Measurements from ENCODE around the gene B3GALT4. TPM values are rescaled to one million over a fixed set of nuclear protein-coding genes. Genes with fewer than 3 reads are reported as not detected.

Gene B3GALT4
- total and polyA plus RNA-seq, 12 donors, result 2.6 to 23.7 (median 13.7) TPM

DNA sequence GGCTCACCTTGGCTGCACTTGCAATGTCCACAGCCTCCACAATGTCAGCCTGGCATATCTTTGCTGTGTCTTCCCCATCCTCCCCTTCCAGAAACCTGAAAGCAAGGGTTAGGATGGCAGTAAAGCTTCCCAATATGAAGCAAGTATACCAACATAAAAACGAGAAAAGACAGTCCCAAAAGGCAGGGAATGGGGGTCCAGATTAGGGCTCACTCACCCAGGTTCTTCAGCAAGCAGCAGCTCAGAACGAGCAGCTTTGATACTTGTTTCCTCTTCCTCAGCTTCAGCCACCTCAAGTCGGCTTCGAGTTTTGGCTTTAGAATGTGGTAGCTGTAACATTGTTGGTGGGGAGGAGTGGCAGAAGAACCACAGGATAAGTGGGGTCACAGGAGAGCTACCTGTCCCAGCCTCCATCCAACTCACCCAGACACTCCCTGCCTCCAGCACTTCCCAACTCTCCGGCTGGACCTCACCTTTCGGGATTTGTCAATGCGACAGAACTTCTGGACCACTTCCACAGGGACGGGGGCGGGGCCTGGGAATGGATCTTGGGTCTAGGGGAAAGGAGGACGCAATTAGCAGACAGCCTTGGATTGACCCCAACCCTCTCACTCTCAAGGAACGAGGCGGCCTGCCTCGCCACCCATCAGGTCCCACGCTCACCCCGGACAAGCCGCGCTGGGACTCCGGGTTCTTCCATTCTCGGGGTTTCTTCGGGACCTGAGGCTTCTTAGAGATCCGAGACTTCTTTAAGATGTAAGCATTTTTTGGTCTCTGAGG is 11.4 kb downstream of the B3GALT4 start:
- no peak for TF ChIP-seq POLR2A (IDR thresholded peaks at IDR 0.05)
- TF ChIP-seq, protein P1, sequence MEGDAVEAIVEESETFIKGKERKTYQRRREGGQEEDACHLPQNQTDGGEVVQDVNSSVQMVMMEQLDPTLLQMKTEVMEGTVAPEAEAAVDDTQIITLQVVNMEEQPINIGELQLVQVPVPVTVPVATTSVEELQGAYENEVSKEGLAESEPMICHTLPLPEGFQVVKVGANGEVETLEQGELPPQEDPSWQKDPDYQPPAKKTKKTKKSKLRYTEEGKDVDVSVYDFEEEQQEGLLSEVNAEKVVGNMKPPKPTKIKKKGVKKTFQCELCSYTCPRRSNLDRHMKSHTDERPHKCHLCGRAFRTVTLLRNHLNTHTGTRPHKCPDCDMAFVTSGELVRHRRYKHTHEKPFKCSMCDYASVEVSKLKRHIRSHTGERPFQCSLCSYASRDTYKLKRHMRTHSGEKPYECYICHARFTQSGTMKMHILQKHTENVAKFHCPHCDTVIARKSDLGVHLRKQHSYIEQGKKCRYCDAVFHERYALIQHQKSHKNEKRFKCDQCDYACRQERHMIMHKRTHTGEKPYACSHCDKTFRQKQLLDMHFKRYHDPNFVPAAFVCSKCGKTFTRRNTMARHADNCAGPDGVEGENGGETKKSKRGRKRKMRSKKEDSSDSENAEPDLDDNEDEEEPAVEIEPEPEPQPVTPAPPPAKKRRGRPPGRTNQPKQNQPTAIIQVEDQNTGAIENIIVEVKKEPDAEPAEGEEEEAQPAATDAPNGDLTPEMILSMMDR (IDR thresholded peaks at IDR 0.05), result no peak

DNA sequence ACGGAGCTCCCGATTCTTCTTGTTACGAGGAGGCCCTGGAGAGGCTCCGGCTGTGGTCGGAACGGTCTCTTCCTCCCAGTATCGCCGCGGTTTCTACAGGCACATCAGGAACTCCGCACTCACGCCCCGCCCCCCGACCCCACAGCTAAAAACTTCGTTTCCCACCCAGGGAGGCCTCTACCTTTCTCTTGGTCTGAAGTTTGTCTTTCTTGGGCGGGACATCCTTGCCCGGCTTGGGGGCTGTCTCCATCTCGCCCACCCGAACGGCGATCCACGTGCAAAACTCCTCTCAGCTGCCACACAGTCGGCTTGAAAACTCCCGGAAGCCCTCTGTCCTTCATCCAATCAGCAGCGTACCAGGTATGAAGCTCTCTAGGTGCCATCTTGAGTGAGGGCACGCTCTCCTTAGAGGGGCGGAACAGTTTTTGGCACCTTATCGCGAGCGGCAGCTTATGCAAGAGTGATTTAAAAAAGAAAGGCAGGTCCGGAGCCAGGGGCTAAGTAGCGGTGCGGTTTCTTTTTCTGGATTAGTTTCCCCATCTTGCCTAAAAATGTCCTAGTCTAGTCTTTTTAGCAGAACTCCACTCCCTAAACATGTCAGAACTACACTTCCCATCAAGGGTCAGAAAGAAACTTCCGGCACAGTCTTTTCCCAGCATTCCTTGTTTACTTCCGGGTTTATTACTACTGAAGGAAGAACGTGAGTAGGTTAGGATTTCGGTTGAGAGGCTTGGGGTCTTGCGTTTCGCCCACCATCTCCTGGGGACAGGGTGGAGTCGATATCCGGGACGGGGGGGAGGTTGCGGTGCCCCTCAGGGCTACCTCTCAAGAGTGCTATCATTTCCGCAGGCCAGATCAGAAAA is 12.2 kb downstream of the B3GALT4 start, which contains the start of the genes PFDN6 and WDR46:
TSS of gene PFDN6 (plus strand) at position 681 of the 863 bp plus-strand sequence. CDS start 256 bp downstream, outside the sequence.
TSS of gene WDR46 (minus strand) at position 319 of the 863 bp plus-strand sequence. CDS start at position 250, 69 bp downstream.
- Histone ChIP-seq H3K4me3 (peak within 1 kb of the TSS; percentile 2 to 81 (median 66)), H3K27ac (peak within 1 kb of the TSS in 4 of 5 donors; percentile 32 to 80 (median 56)), H3K27me3 (no peaks in the 10 kb centered on the region), H3K4me1 (replicated peaks in 1 of 2) (peaks cover 5 to 21% of the 10 kb centered on the region in 2 donors), H3K36me3 (replicated peaks in 1 of 2) (peaks cover 0 to 65% of the 10 kb centered on the region in 2 donors), H3K9me3 (replicated peaks in 1 of 3) (no peaks in the 10 kb centered on the region)
- intact Hi-C loops (cut with DNase I), result no loop called here
- TF ChIP-seq POLR2A (IDR thresholded peaks at IDR 0.05), result peak in 1 of 2 donors; percentile 27
- TF ChIP-seq, protein P1 (IDR thresholded peaks at IDR 0.05), result no peak
- 0 to 1% (median 0%) methylated on average over 35 to 43 of the region's 43 CpGs for WGBS, 4 donors
- peak; percentile 79 to 92 (median 86) for DNase-seq

More for the DNA sequence above, 11.4 kb downstream of the B3GALT4 start:
- Histone ChIP-seq H3K27me3 (no peaks in the 10 kb centered on the region), H3K27ac (peak overlapping the region in 3 of 5 donors; percentile 12 to 80 (median 55)), H3K36me3 (replicated peaks in 1 of 2) (peaks cover 0 to 65% of the 10 kb centered on the region in 2 donors), H3K4me1 (replicated peaks in 1 of 2) (peaks cover 5 to 21% of the 10 kb centered on the region in 2 donors), H3K9me3 (replicated peaks in 1 of 3) (no peaks in the 10 kb centered on the region), H3K4me3 (peak overlapping the region; percentile 2 to 81 (median 66))
- 10 to 16% (median 13%) methylated on average over 17 to 21 of the region's 21 CpGs for WGBS, 4 donors
- intact Hi-C loops (cut with DNase I), result no loop called here
- peak in 1 of 7 donors; percentile 19 for DNase-seq

DNA sequence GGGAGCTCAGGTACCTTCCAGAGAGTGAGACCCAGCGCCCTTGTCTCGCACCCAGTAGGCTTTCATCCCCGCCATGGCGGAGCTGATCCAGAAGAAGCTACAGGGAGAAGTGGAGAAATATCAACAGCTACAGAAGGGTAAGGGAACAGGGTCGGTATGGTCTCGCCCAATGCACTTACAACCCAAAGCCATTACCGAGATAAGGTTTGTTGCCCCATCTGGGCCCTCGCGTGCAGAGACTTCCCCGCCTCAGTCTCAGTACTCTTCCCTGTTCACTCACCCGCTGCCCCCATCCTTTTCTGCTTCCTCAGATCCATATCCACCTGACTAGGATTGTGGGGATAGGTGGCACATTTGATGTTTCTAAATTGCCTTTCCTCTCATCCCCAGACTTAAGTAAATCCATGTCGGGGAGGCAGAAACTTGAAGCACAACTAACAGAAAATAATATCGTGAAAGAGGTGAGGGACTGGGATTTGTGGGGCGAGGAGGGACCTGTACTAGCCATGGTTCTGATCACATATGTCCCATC is 12.9 kb downstream of the B3GALT4 start:
- peak in 1 of 7 donors; percentile 14 for DNase-seq
- Histone ChIP-seq H3K9me3 (replicated peaks in 1 of 3) (no peaks in the 10 kb centered on the region), H3K36me3 (replicated peaks in 1 of 2) (peaks cover 0 to 61% of the 10 kb centered on the region in 2 donors), H3K27me3 (no peaks in the 10 kb centered on the region), H3K27ac (peak overlapping the region in 4 of 5 donors; percentile 32 to 80 (median 56)), H3K4me3 (peak overlapping the region; percentile 2 to 81 (median 66)), H3K4me1 (replicated peaks in 1 of 2) (peaks cover 5 to 21% of the 10 kb centered on the region in 2 donors)
- intact Hi-C loops (cut with DNase I), result no loop called here
- WGBS, 4 donors, result 2 to 4% (median 3%) methylated on average over 13 to 14 of the region's 14 CpGs
- TF ChIP-seq, protein P1 (IDR thresholded peaks at IDR 0.05), result no peak

Measured in adrenal gland (tissue), 12 donors.